Panc1 (cell line): ENCODE results near the gene DYNLRB1. TPM values are rescaled to one million over a fixed set of nuclear protein-coding genes. Genes with fewer than 3 reads are reported as not detected.
A peak's percentile ranks its signal among the peaks of the same experiment; 100 is the strongest.

ENCODE experiments used
- ATAC-seq: fragments of 200-7000 bp; cut with Tn5 transposase; 2 replicates; pipeline ENCODE4 v1.9.1; 2020; ENCODE audit warnings: mild to moderate bottlenecking, moderate library complexity
- BruUV-seq: library from RNA; stranded (reverse); fragments of 400-500 nt; replicated peaks from 2 replicates; lab custom pipeline; 2021; lab: Mats Ljungman, UMichigan
- CTCF ChIA-PET: fragments of 300-600 bp; sonication (Branson Sonifier 250); formaldehyde crosslinking; loops from one replicate; lab custom pipeline; 2022; ENCODE audit warnings: antibody characterized with exemption; lab: Charles Lee
- POLR2A ChIA-PET: fragments of 300-600 bp; sonication (Branson Sonifier 250); formaldehyde crosslinking; loops from one replicate; lab custom pipeline; 2022; ENCODE audit warnings: antibody characterized with exemption; lab: Charles Lee
- DNase-seq: peaks from one replicate; pipeline ENCODE4 v3.0.0-alpha.2; 2010; ENCODE audit warnings: low read depth, low spot score
- H3K27ac ChIP-seq: 2 replicates; pipeline ENCODE4 v1.5.1; 2011; ENCODE audit warnings: mild to moderate bottlenecking, low read length, inconsistent platforms
- H3K27me3 ChIP-seq: fragments of 200-500 bp; sonication (Bioruptor generic); 2 replicates; pipeline ENCODE4 v1.6.0; 2014; ENCODE audit warnings: low read length, inconsistent platforms; ENCODE audit not compliant: control insufficient read depth, insufficient read depth
- H3K36me3 ChIP-seq: fragments of 200-500 bp; sonication (Bioruptor generic); 2 replicates; pipeline ENCODE4 v1.5.1; 2014; ENCODE audit warnings: inconsistent platforms, mild to moderate bottlenecking, low read length, moderate library complexity; ENCODE audit not compliant: control insufficient read depth, insufficient read depth
- H3K4me1 ChIP-seq: 2 replicates; pipeline ENCODE4 v1.5.1; 2011; ENCODE audit warnings: inconsistent platforms, mild to moderate bottlenecking, low read length, moderate library complexity; ENCODE audit not compliant: control insufficient read depth, insufficient read depth
- H3K4me3 ChIP-seq, 2 experiments: 2 replicates each; pipeline ENCODE4 v1.5.1; 2011 to 2012; ENCODE audit warnings: low read depth in 2 of 2, low read length in 2 of 2, mild to moderate bottlenecking in 2 of 2, inconsistent platforms in 1 of 2, moderate library complexity in 1 of 2
- H3K9me3 ChIP-seq: fragments of 200-500 bp; sonication (Bioruptor generic); 2 replicates; pipeline ENCODE4 v1.5.1; 2014; ENCODE audit warnings: low read depth, mild to moderate bottlenecking, inconsistent platforms, low read length, moderate library complexity; ENCODE audit not compliant: control insufficient read depth, insufficient read depth
- CTCF ChIP-seq: fragments of 450-650 bp; IDR thresholded peaks from 2 replicates; pipeline ENCODE4 v1.5.1; 2017; ENCODE audit warnings: mild to moderate bottlenecking
- POLR2AphosphoS5 ChIP-seq: IDR thresholded peaks from 2 replicates; pipeline ENCODE4 v1.6.1; 2012; ENCODE audit warnings: mild to moderate bottlenecking, low read depth, low read length, moderate library complexity
- REST ChIP-seq, 2 experiments: IDR thresholded peaks; 2 replicates each; pipeline ENCODE4 v1.6.1; 2011 to 2012; ENCODE audit warnings: low read depth in 2 of 2, control low read depth in 1 of 2, low read length in 1 of 2, mild to moderate bottlenecking in 1 of 2, moderate library complexity in 1 of 2; ENCODE audit not compliant: insufficient read depth in 1 of 2
- SIN3A ChIP-seq: IDR thresholded peaks from 2 replicates; pipeline ENCODE4 v1.6.1; 2012; ENCODE audit warnings: low read depth, mild to moderate bottlenecking, low read length, moderate library complexity, borderline replicate concordance; ENCODE audit not compliant: insufficient read depth
- TCF7L2 ChIP-seq: IDR thresholded peaks from 2 replicates; pipeline ENCODE4 v1.6.1; 2011; ENCODE audit warnings: mild to moderate bottlenecking, low read depth, low read length, inconsistent platforms
- in situ Hi-C: cut with HindIII; loops from 2 replicates; pipeline ENCODE4 v1.10.0; 2016; ENCODE audit warnings: low sequenced_read_pairs, low pct_unique_long_range_greater_than_20kb
- intact Hi-C: fragments of 100-400 bp; cut with micrococcal nuclease; formaldehyde crosslinking; loops from one replicate; pipeline ENCODE4 v1.10.0; 2022; ENCODE audit not compliant: unreplicated experiment
- total RNA-seq: library from RNA; stranded (reverse); gene quantifications from one replicate; pipeline ENCODE4 v1.2.1, GENCODE V29; 2021; ENCODE audit not compliant: unreplicated experiment

DYNLRB1 gene
- total RNA-seq, 1 experiment from 2014 or later = 155 TPM

GRCh38 chr20:34526466-34526865 is 10.2 kb downstream of the DYNLRB1 start:
- in situ Hi-C loops = no loop called here
- DNase-seq = no peak

GRCh38 chr20:34527016-34527415 is 10.8 kb downstream of the DYNLRB1 start:
- CTCF ChIA-PET = interaction anchor here (0.7 to 1.3 kb wide), 2 partner anchors 176 to 181 kb away, joined by 3 to 4 read pairs; no protein-coding TSS in a partner anchor
- in situ Hi-C loops = no loop called here

More at GRCh38 chr20:34526466-34526865, 10.2 kb downstream of the DYNLRB1 start:
- intact Hi-C loops = no loop called here
- no peak for ATAC-seq
- peaks cover 49% of the 10 kb centered on the region for H3K4me1 ChIP-seq
- no TSS peak for BruUV-seq
- TF ChIP-seq CTCF = no peak
- TF ChIP-seq TCF7L2 = no peak
- no peak for TF ChIP-seq POLR2AphosphoS5
- no peak for TF ChIP-seq REST (IDR thresholded peaks at IDR 0.05; ENCODE audit: insufficient read depth in 1 of 2, low read depth in 2 of 2, low read length in 1 of 2)
- no peak for TF ChIP-seq SIN3A
- peak overlapping the region in 1 of 2 experiments; percentile 39; a peak in 2 of 4 replicates for H3K4me3 ChIP-seq
- no peaks in the 10 kb centered on the region for H3K9me3 ChIP-seq
- peak overlapping the region; percentile 79 for H3K27ac ChIP-seq
- H3K27me3 ChIP-seq = no peaks in the 10 kb centered on the region
- peaks cover 12% of the 10 kb centered on the region; the same call in 1 of the 2 replicates for H3K36me3 ChIP-seq
- POLR2A ChIA-PET = no interaction called here
- CTCF ChIA-PET = interaction anchor here (0.7 to 1.3 kb wide), 2 partner anchors 177 to 181 kb away, joined by 3 to 4 read pairs; no protein-coding TSS in a partner anchor

More at GRCh38 chr20:34527016-34527415, 10.8 kb downstream of the DYNLRB1 start:
- no peak for TF ChIP-seq CTCF
- no peak for TF ChIP-seq POLR2AphosphoS5
- TF ChIP-seq REST (IDR thresholded peaks at IDR 0.05; ENCODE audit: insufficient read depth in 1 of 2, low read depth in 2 of 2, low read length in 1 of 2) = no peak
- TF ChIP-seq SIN3A = no peak
- no peak for TF ChIP-seq TCF7L2
- no TSS peak for BruUV-seq
- no peak for DNase-seq
- intact Hi-C loops = no loop called here
- no peak overlapping the region for H3K4me3 ChIP-seq
- peak overlapping the region; percentile 79 for H3K27ac ChIP-seq
- peaks cover 49% of the 10 kb centered on the region for H3K4me1 ChIP-seq
- no peak for ATAC-seq
- POLR2A ChIA-PET = no interaction called here
- no peaks in the 10 kb centered on the region for H3K27me3 ChIP-seq
- no peaks in the 10 kb centered on the region for H3K9me3 ChIP-seq
- peaks cover 12% of the 10 kb centered on the region; the same call in 1 of the 2 replicates for H3K36me3 ChIP-seq
